H1 (cell line): Measurements from ENCODE around the gene ABLIM1. TPM values are rescaled to one million over a fixed set of nuclear protein-coding genes. Genes with fewer than 3 reads are reported as not detected.

Experiments
- CTCF ChIA-PET: fragments of 300-600 bp; sonication (Branson Sonifier 250); formaldehyde crosslinking; loops from one replicate; lab custom pipeline; 2021; ENCODE audit not compliant: partially characterized antibody; lab: Charles Lee
- POLR2A ChIA-PET: fragments of 300-600 bp; sonication (Branson Sonifier 250); formaldehyde crosslinking; loops from one replicate; lab custom pipeline; 2021; ENCODE audit warnings: inconsistent platforms; ENCODE audit not compliant: partially characterized antibody; lab: Charles Lee
- DNase-seq, 2 experiments: peaks; one replicate each; pipeline versions ENCODE4 v3.0.0 to v3.0.0-alpha.2; 2010 to 2022; ENCODE audit warnings: low spot score in 2 of 2, low read depth in 1 of 2, mixed read lengths in 1 of 2
- FAIRE-seq: peaks from 2 replicates; lab custom pipeline; 2011; peaks lifted over from hg19 to GRCh38; lab: Jason Lieb, UNC
- H2AFZ ChIP-seq: 2 replicates; pipeline ENCODE4 v1.8.1; 2012; ENCODE audit warnings: low read length, inconsistent platforms
- H2AK5ac ChIP-seq: 2 replicates; pipeline ENCODE4 v1.6.1; 2013; ENCODE audit warnings: low read depth, low read length
- H2BK120ac ChIP-seq: replicated peaks from 2 replicates; pipeline ENCODE3; 2013; ENCODE audit warnings: low read depth, low read length, inconsistent platforms
- H2BK12ac ChIP-seq: 2 replicates; pipeline ENCODE4 v1.6.1; 2013; ENCODE audit warnings: low read depth, low read length
- H2BK15ac ChIP-seq: 2 replicates; pipeline ENCODE4 v1.6.1; 2013; ENCODE audit warnings: low read length
- H2BK20ac ChIP-seq: 2 replicates; pipeline ENCODE4 v1.6.1; 2013; ENCODE audit warnings: low read length
- H2BK5ac ChIP-seq: 2 replicates; pipeline ENCODE4 v1.6.1; 2013; ENCODE audit warnings: low read depth, low read length
- H3K14ac ChIP-seq: 2 replicates; pipeline ENCODE4 v1.6.1; 2013; ENCODE audit warnings: inconsistent platforms; ENCODE audit not compliant: insufficient read length
- H3K18ac ChIP-seq: 2 replicates; pipeline ENCODE4 v1.6.1; 2013; ENCODE audit warnings: low read length; ENCODE audit errors: extremely low read depth
- H3K23ac ChIP-seq: 2 replicates; pipeline ENCODE4 v1.6.1; 2013; ENCODE audit warnings: inconsistent platforms; ENCODE audit not compliant: insufficient read length
- H3K23me2 ChIP-seq: 2 replicates; pipeline ENCODE4 v1.6.1; 2013; ENCODE audit warnings: low read depth, low read length
- H3K27ac ChIP-seq: 2 replicates; pipeline ENCODE4 v1.6.1; 2011; ENCODE audit warnings: low read depth, low read length, inconsistent platforms
- H3K27me3 ChIP-seq, 4 experiments: replicated peaks in 1 of 4; 1 replicate in 1 of 4; 2 replicates in 3 of 4; pipeline versions ENCODE4 v1.6.1 to v1.8.1; 2011 to 2013; ENCODE audit warnings: low read length in 3 of 4, mild to moderate bottlenecking in 3 of 4, inconsistent platforms in 2 of 4, mixed read lengths in 2 of 4, moderate library complexity in 1 of 4; ENCODE audit not compliant: control insufficient read depth in 3 of 4, insufficient read depth in 3 of 4; ENCODE audit errors: extremely low read depth in 1 of 4
- H3K36me3 ChIP-seq, 4 experiments: 2 replicates each; pipeline versions ENCODE4 v1.6.1 to v1.8.1; 2011 to 2013; ENCODE audit warnings: mild to moderate bottlenecking in 4 of 4, low read length in 3 of 4, moderate library complexity in 2 of 4, control low read depth in 1 of 4, inconsistent platforms in 1 of 4; ENCODE audit not compliant: insufficient read depth in 4 of 4, control insufficient read depth in 2 of 4
- H3K4ac ChIP-seq: replicated peaks from 2 replicates; pipeline ENCODE3; 2013; ENCODE audit warnings: low read length, low read depth, mixed read lengths, inconsistent platforms; ENCODE audit not compliant: insufficient read length
- H3K4me1 ChIP-seq, 4 experiments: replicated peaks in 1 of 4; 1 replicate in 1 of 4; 2 replicates in 3 of 4; pipeline versions ENCODE4 v1.6.1 to v1.8.1; 2011 to 2013; ENCODE audit warnings: low read length in 3 of 4, inconsistent platforms in 2 of 4, mixed read lengths in 1 of 4; ENCODE audit not compliant: insufficient read depth in 4 of 4, control insufficient read depth in 3 of 4
- H3K4me2 ChIP-seq, 2 experiments: 2 replicates each; pipeline versions ENCODE4 v1.6.1 to v1.8.1; 2011 to 2013; ENCODE audit warnings: low read depth in 2 of 2, low read length in 2 of 2, control low read depth in 1 of 2, inconsistent platforms in 1 of 2, mild to moderate bottlenecking in 1 of 2; ENCODE audit not compliant: insufficient read depth in 1 of 2
- H3K4me3 ChIP-seq, 4 experiments: fragments of 200-600, 300-600 bp in 1 of 4; sonication (generic), shearing (Covaris generic), sonication (Bioruptor Twin) in 1 of 4; 2 replicates each; pipeline versions ENCODE4 v1.5.1 to v1.8.1; 2011 to 2016; ENCODE audit warnings: low read length in 4 of 4, low read depth in 3 of 4, control low read depth in 2 of 4, inconsistent platforms in 2 of 4, mild to moderate bottlenecking in 2 of 4, mixed read lengths in 1 of 4, moderate library complexity in 1 of 4; ENCODE audit not compliant: insufficient read depth in 2 of 4; ENCODE audit errors: extremely low read depth in 1 of 4
- H3K56ac ChIP-seq: replicated peaks from 2 replicates; pipeline ENCODE3; 2013; ENCODE audit warnings: low read depth, mild to moderate bottlenecking, mixed read lengths, low read length, inconsistent platforms; ENCODE audit not compliant: insufficient read length
- H3K79me1 ChIP-seq: 2 replicates; pipeline ENCODE4 v1.6.1; 2013; ENCODE audit warnings: low read depth, low read length, control low read depth
- H3K79me2 ChIP-seq, 2 experiments: 2 replicates each; pipeline versions ENCODE4 v1.6.1 to v1.8.1; 2012 to 2013; ENCODE audit warnings: low read length in 2 of 2, mild to moderate bottlenecking in 2 of 2, inconsistent platforms in 1 of 2; ENCODE audit not compliant: insufficient read depth in 2 of 2, control insufficient read depth in 1 of 2
- H3K9ac ChIP-seq, 4 experiments: replicated peaks in 1 of 4; 1 replicate in 1 of 4; 2 replicates in 3 of 4; pipeline versions ENCODE4 v1.6.1 to v1.8.1; 2011 to 2013; ENCODE audit warnings: low read depth in 3 of 4, low read length in 3 of 4, control low read depth in 2 of 4, mild to moderate bottlenecking in 2 of 4, moderate library complexity in 2 of 4, inconsistent platforms in 1 of 4; ENCODE audit errors: extremely low read depth in 1 of 4
- H3K9me3 ChIP-seq, 2 experiments: 2 replicates each; pipeline versions ENCODE4 v1.6.1 to v1.8.1; 2012 to 2013; ENCODE audit warnings: mild to moderate bottlenecking in 2 of 2, moderate library complexity in 2 of 2, control low read depth in 1 of 2, inconsistent platforms in 1 of 2, low read depth in 1 of 2, low read length in 1 of 2, mixed read lengths in 1 of 2; ENCODE audit not compliant: insufficient read depth in 2 of 2
- H4K20me1 ChIP-seq, 2 experiments: replicated peaks in 1 of 2; 2 replicates each; pipeline versions ENCODE3 to v1.8.1; 2011 to 2013; ENCODE audit warnings: inconsistent platforms in 2 of 2, low read length in 2 of 2, mild to moderate bottlenecking in 1 of 2; ENCODE audit not compliant: insufficient read depth in 2 of 2, control insufficient read depth in 1 of 2
- H4K5ac ChIP-seq: 2 replicates; pipeline ENCODE4 v1.6.1; 2013; ENCODE audit warnings: low read length, low read depth, mixed read lengths, inconsistent platforms; ENCODE audit not compliant: insufficient read length
- H4K8ac ChIP-seq: 2 replicates; pipeline ENCODE4 v1.8.0; 2013; ENCODE audit warnings: mild to moderate bottlenecking, moderate library complexity, low read length, inconsistent platforms; ENCODE audit not compliant: insufficient read depth; ENCODE audit errors: extremely low read depth
- H4K91ac ChIP-seq: replicated peaks from 2 replicates; pipeline ENCODE3; 2013; ENCODE audit warnings: low read length, mixed read lengths, inconsistent platforms; ENCODE audit not compliant: insufficient read length
- MAX ChIP-seq: IDR thresholded peaks from 2 replicates; pipeline ENCODE4 v1.6.1; 2012; ENCODE audit warnings: inconsistent platforms
- TAF1 ChIP-seq: IDR thresholded peaks from 2 replicates; pipeline ENCODE4 v1.6.1; 2011; ENCODE audit warnings: mild to moderate bottlenecking, low read depth, low read length
- YY1 ChIP-seq: IDR thresholded peaks from 2 replicates; pipeline ENCODE4 v1.6.1; 2011; ENCODE audit warnings: low read depth, mild to moderate bottlenecking, low read length
- WGBS, 2 experiments: shearing (Covaris generic) in 1 of 2; methylation state at CpG; one replicate each; pipeline versions ENCODE4 v1.1.6 to v1.1.7; 2013 to 2015; ENCODE audit warnings: low lambda C conversion rate in 2 of 2, mixed read lengths in 2 of 2, inconsistent platforms in 1 of 2, low coverage in 1 of 2, missing lambda C conversion rate in 1 of 2; ENCODE audit not compliant: insufficient replicate concordance in 2 of 2, insufficient coverage in 1 of 2, insufficient read length in 1 of 2; ENCODE audit errors: extremely low coverage in 1 of 2, missing lambda C conversion rate in 1 of 2; 5-methylcytosine and 5-hydroxymethylcytosine counted together
- polyA plus RNA-seq, 7 experiments: library from polyadenylated mRNA; depleted of rRNA in 3 of 7; stranded (reverse) in 5 of 7; unstranded in 2 of 7; fragments of >200 nt in 5 of 7; fragments of 200-250 nt in 2 of 7; gene quantifications; 1 replicate in 5 of 7; 2 replicates in 1 of 7; 4 replicates in 1 of 7; pipeline versions ENCODE4 v1.2.1 to v1.2.3, GENCODE V29; 2011 to 2013; ENCODE audit warnings: missing spikeins in 2 of 7, mixed read lengths in 2 of 7
- total RNA-seq: library from RNA; stranded (reverse); fragmentation: NEBNext Ultra II Directional; extraction: Animal tissue kit (Norgen Biotek cat#: 25700); gene quantifications from 2 replicates; pipeline ENCODE4 v1.2.1, GENCODE V29; 2021

The ABLIM1 gene
- total and polyA plus RNA-seq, 2 of the 8 experiments (the other 6 are each of a cell fraction or from before 2014, with no cell fraction given) = 51.2 to 51.7 TPM

- Histone ChIP-seq H3K4me3 (no peak overlapping the region), H4K91ac (no peak overlapping the region), H2BK15ac (no peak overlapping the region), H3K9me3 (no peaks in the 10 kb centered on the region), H2BK5ac (no peak overlapping the region), H3K27ac (no peak overlapping the region), H3K4me2 (no peak overlapping the region), H3K79me1 (no peaks in the 10 kb centered on the region), H2BK20ac (no peak overlapping the region), H3K4me1 (no peaks in the 10 kb centered on the region), H2AK5ac (no peak overlapping the region), H3K79me2 (no peaks in the 10 kb centered on the region), H3K56ac (no peak overlapping the region), H2AFZ (no peak overlapping the region), H2BK120ac (no peak overlapping the region), H3K18ac (no peak overlapping the region), H3K27me3 (peaks cover 0 to 1% (median 0%) of the 10 kb centered on the region in 4 experiments; a peak in 3 of 7 replicates), H3K14ac (no peak overlapping the region), H3K23ac (no peak overlapping the region), H4K20me1 (no peaks in the 10 kb centered on the region), H3K23me2 (no peaks in the 10 kb centered on the region), H4K8ac (no peak overlapping the region), H3K36me3 (no peaks in the 10 kb centered on the region), H2BK12ac (no peak overlapping the region), H3K4ac (no peak overlapping the region), H3K9ac (no peak overlapping the region), H4K5ac (no peak overlapping the region)
- WGBS, 2 experiments = 87% methylated on average over 4 of the region's 4 CpGs; no CpG with 5 or more reads in 1 of the 2 experiments
- FAIRE-seq = no peak
- DNase-seq = no peak
- POLR2A ChIA-PET = no interaction called here
- CTCF ChIA-PET = interaction anchor here (1.3 kb wide), 1 partner anchor 33 kb away, joined by 3 read pairs; no protein-coding TSS in a partner anchor
- TF ChIP-seq YY1 = no peak
- TF ChIP-seq TAF1 = no peak
- no peak for TF ChIP-seq MAX
Measured at GRCh38 chr10:114420811-114421485, 237.1 kb downstream of the ABLIM1 start.
